Neural progenitor cell (in vitro differentiated cells): ENCODE data around the gene MDH2. TPM values are rescaled to one million over a fixed set of nuclear protein-coding genes. Genes with fewer than 3 reads are reported as not detected.
"Not testable (repeated sequence)": the region's sequence is repeated elsewhere in the genome, so short reads cannot be mapped to it uniquely, and the experiment has no call there.

Source experiments
- DNase-seq: peaks from one replicate; pipeline ENCODE4 v3.0.0-alpha.2; 2016; ENCODE audit warnings: low spot score
- H2AFZ ChIP-seq: fragments of 200-600 bp; sonication (generic); replicated peaks from 2 replicates; pipeline ENCODE4 v1.6.1; 2016; ENCODE audit warnings: antibody characterized with exemption
- H3F3A ChIP-seq: fragments of 200-600 bp; sonication (generic); 2 replicates; pipeline ENCODE4 v1.6.1; 2016; ENCODE audit warnings: antibody characterized with exemption, low read depth
- H3K27ac ChIP-seq: fragments of 200-600 bp; sonication (generic); 2 replicates; pipeline ENCODE4 v1.5.1; 2016; ENCODE audit warnings: mild to moderate bottlenecking
- H3K27me3 ChIP-seq: fragments of 200-600 bp; sonication (generic); 2 replicates; pipeline ENCODE4 v1.6.1; 2016; ENCODE audit warnings: mild to moderate bottlenecking, moderate library complexity
- H3K36me3 ChIP-seq: fragments of 200-600 bp; sonication (generic); 2 replicates; pipeline ENCODE4 v1.5.1; 2016
- H3K4me1 ChIP-seq: fragments of 200-600 bp; sonication (generic); 2 replicates; pipeline ENCODE4 v1.6.1; 2016; ENCODE audit warnings: mixed run types
- H3K4me2 ChIP-seq: fragments of 200-600 bp; sonication (generic); 2 replicates; pipeline ENCODE4 v1.6.1; 2016
- H3K4me3 ChIP-seq: fragments of 200-600 bp; sonication (generic); 2 replicates; pipeline ENCODE4 v1.5.1; 2016
- H3K79me2 ChIP-seq: fragments of 200-600 bp; sonication (generic); 2 replicates; pipeline ENCODE4 v1.6.1; 2016; ENCODE audit warnings: low read depth
- H3K9ac ChIP-seq: fragments of 200-600 bp; sonication (generic); 2 replicates; pipeline ENCODE4 v1.6.1; 2016
- H3K9me3 ChIP-seq: fragments of 200-600 bp; sonication (generic); 2 replicates; pipeline ENCODE4 v1.5.1; 2016; ENCODE audit warnings: low read depth
- H4K20me1 ChIP-seq: fragments of 200-600 bp; sonication (generic); 2 replicates; pipeline ENCODE4 v1.6.1; 2016; ENCODE audit warnings: low read depth
- H3K27ac Mint-ChIP-seq: 3 replicates; pipeline ENCODE4 v1.8.0; 2021; ENCODE audit warnings: mixed read lengths
- H3K27me3 Mint-ChIP-seq: 2 replicates; pipeline ENCODE4 v1.8.0; 2022; ENCODE audit warnings: low read depth, mild to moderate bottlenecking, inconsistent platforms, moderate library complexity, mixed read lengths; ENCODE audit not compliant: insufficient read depth
- H3K36me3 Mint-ChIP-seq: 3 replicates; pipeline ENCODE4 v1.8.0; 2021; ENCODE audit warnings: mixed read lengths
- H3K4me1 Mint-ChIP-seq: 3 replicates; pipeline ENCODE4 v1.8.0; 2021; ENCODE audit warnings: mixed read lengths
- H3K4me3 Mint-ChIP-seq: 3 replicates; pipeline ENCODE4 v1.8.0; 2021; ENCODE audit warnings: mild to moderate bottlenecking, moderate library complexity, mixed read lengths
- H3K9me3 Mint-ChIP-seq: 3 replicates; pipeline ENCODE4 v1.8.0; 2020; ENCODE audit warnings: mixed read lengths
- CTCF ChIP-seq: fragments of 200-600 bp; sonication (generic); IDR thresholded peaks from 2 replicates; pipeline ENCODE4 v1.5.1; 2017; ENCODE audit warnings: antibody characterized with exemption, mild to moderate bottlenecking
- EZH2 ChIP-seq: fragments of 200-600 bp; sonication (generic); IDR thresholded peaks from 2 replicates; pipeline ENCODE4 v1.6.1; 2017; ENCODE audit warnings: antibody characterized with exemption, mild to moderate bottlenecking, moderate library complexity
- EZH2phosphoT487 ChIP-seq: fragments of 200-600 bp; sonication (generic); IDR thresholded peaks from 2 replicates; pipeline ENCODE4 v1.6.1; 2017; ENCODE audit warnings: antibody characterized with exemption
- total RNA-seq: library from RNA; depleted of rRNA; stranded (reverse); fragments of >200 nt; gene quantifications from 2 replicates; pipeline ENCODE4 v1.2.3, GENCODE V29; 2015; ENCODE audit warnings: low replicate concordance

Gene MDH2
- total RNA-seq, 1 donor from 2014 or later, result 51.5 TPM

- Mint-ChIP-seq H3K4me1 (no peaks in the 10 kb centered on the region), H3K27ac (no peak overlapping the region), H3K4me3 (no peak overlapping the region), H3K36me3 (no peaks in the 10 kb centered on the region), H3K9me3 (no peaks in the 10 kb centered on the region), H3K27me3 (peaks cover 2% of the 10 kb centered on the region)
- no peaks in the 10 kb centered on the region for H3K36me3 ChIP-seq
- no peak overlapping the region for H3K9ac ChIP-seq
- H3K9me3 ChIP-seq, result no peaks in the 10 kb centered on the region
- H3K4me3 ChIP-seq, result no peak overlapping the region
- no peaks in the 10 kb centered on the region for H3K4me1 ChIP-seq
- no peaks in the 10 kb centered on the region for H3K79me2 ChIP-seq
- TF ChIP-seq EZH2phosphoT487 (no peak), EZH2 (no peak), CTCF (no peak)
- H4K20me1 ChIP-seq, result no peaks in the 10 kb centered on the region
- no peak overlapping the region for H3K27ac ChIP-seq
- H3K27me3 ChIP-seq, result no peaks in the 10 kb centered on the region
- no peak for DNase-seq
- H2AFZ ChIP-seq, result no peak overlapping the region
- H3F3A ChIP-seq, result no peaks in the 10 kb centered on the region
- no peak overlapping the region for H3K4me2 ChIP-seq
These were observed 38.2 kb downstream of the MDH2 start for GRCh38 chr7:76086070-76086469.

GRCh38 chr7:76087362-76087791 is 39.5 kb downstream of the MDH2 start:
- not testable (repeated sequence) for H3K27ac ChIP-seq, H3K9ac ChIP-seq, H3K27ac Mint-ChIP-seq, H3K36me3 Mint-ChIP-seq, H3K27me3 Mint-ChIP-seq, H2AFZ ChIP-seq, H4K20me1 ChIP-seq, H3K4me1 Mint-ChIP-seq, H3K36me3 ChIP-seq, H3K4me3 Mint-ChIP-seq, H3K4me3 ChIP-seq, H3K4me2 ChIP-seq, DNase-seq, H3K9me3 ChIP-seq, H3K4me1 ChIP-seq, H3K27me3 ChIP-seq, H3K9me3 Mint-ChIP-seq, H3K79me2 ChIP-seq, H3F3A ChIP-seq

GRCh38 chr7:76089865-76090475 is 42.1 kb downstream of the MDH2 start:
- H3K27ac ChIP-seq, result no peak overlapping the region
- no peaks in the 10 kb centered on the region for H4K20me1 ChIP-seq
- no peak overlapping the region for H3K4me3 ChIP-seq
- H3K9ac ChIP-seq, result no peak overlapping the region
- no peaks in the 10 kb centered on the region for H3K9me3 ChIP-seq
- H3K27me3 ChIP-seq, result no peaks in the 10 kb centered on the region
- Mint-ChIP-seq H3K27me3 (peaks cover 7% of the 10 kb centered on the region), H3K4me1 (no peaks in the 10 kb centered on the region), H3K4me3 (no peak overlapping the region), H3K9me3 (no peaks in the 10 kb centered on the region), H3K36me3 (no peaks in the 10 kb centered on the region), H3K27ac (no peak overlapping the region)
- no peak for TF ChIP-seq EZH2phosphoT487
- TF ChIP-seq CTCF, result no peak
- TF ChIP-seq EZH2, result no peak
- no peaks in the 10 kb centered on the region for H3K36me3 ChIP-seq
- no peak overlapping the region for H3K4me2 ChIP-seq
- no peaks in the 10 kb centered on the region for H3K4me1 ChIP-seq
- H3F3A ChIP-seq, result no peaks in the 10 kb centered on the region
- no peak overlapping the region for H2AFZ ChIP-seq
- no peak for DNase-seq
- no peaks in the 10 kb centered on the region for H3K79me2 ChIP-seq

GRCh38 chr7:76091506-76091905 is 43.6 kb downstream of the MDH2 start:
- Histone ChIP-seq H3K36me3 (no peaks in the 10 kb centered on the region), H2AFZ (no peak overlapping the region), H3K9ac (no peak overlapping the region), H3F3A (no peaks in the 10 kb centered on the region), H3K4me2 (no peak overlapping the region), H3K4me3 (no peak overlapping the region), H3K4me1 (no peaks in the 10 kb centered on the region), H3K9me3 (no peaks in the 10 kb centered on the region), H3K79me2 (no peaks in the 10 kb centered on the region), H4K20me1 (no peaks in the 10 kb centered on the region), H3K27ac (no peak overlapping the region), H3K27me3 (no peaks in the 10 kb centered on the region)
- TF ChIP-seq CTCF (no peak), EZH2 (no peak), EZH2phosphoT487 (no peak)
- peaks cover 7% of the 10 kb centered on the region for H3K27me3 Mint-ChIP-seq
- H3K4me1 Mint-ChIP-seq, result no peaks in the 10 kb centered on the region
- no peaks in the 10 kb centered on the region for H3K36me3 Mint-ChIP-seq
- no peak overlapping the region for H3K4me3 Mint-ChIP-seq
- DNase-seq, result no peak
- H3K9me3 Mint-ChIP-seq, result no peaks in the 10 kb centered on the region
- H3K27ac Mint-ChIP-seq, result no peak overlapping the region

- not testable (repeated sequence) for H3K9me3 ChIP-seq, H3K27ac Mint-ChIP-seq, H3F3A ChIP-seq, DNase-seq, H3K4me3 Mint-ChIP-seq, H4K20me1 ChIP-seq, H3K36me3 Mint-ChIP-seq, H2AFZ ChIP-seq, H3K27me3 Mint-ChIP-seq, H3K27me3 ChIP-seq, H3K9ac ChIP-seq, H3K9me3 Mint-ChIP-seq, H3K4me1 ChIP-seq, H3K4me2 ChIP-seq, H3K79me2 ChIP-seq, H3K27ac ChIP-seq, H3K36me3 ChIP-seq, H3K4me1 Mint-ChIP-seq, H3K4me3 ChIP-seq
These were observed 45.6 kb downstream of the MDH2 start for GRCh38 chr7:76093531-76093930.

GRCh38 chr7:76094326-76094725 is 46.4 kb downstream of the MDH2 start:
- not testable (repeated sequence) for H3K27ac Mint-ChIP-seq, H3K27me3 Mint-ChIP-seq, H3K9me3 ChIP-seq, H4K20me1 ChIP-seq, H3K4me1 Mint-ChIP-seq, H3K4me3 ChIP-seq, H3F3A ChIP-seq, H3K36me3 Mint-ChIP-seq, H3K27ac ChIP-seq, H3K27me3 ChIP-seq, H3K4me1 ChIP-seq, H2AFZ ChIP-seq, H3K4me3 Mint-ChIP-seq, DNase-seq, H3K4me2 ChIP-seq, H3K36me3 ChIP-seq, H3K9ac ChIP-seq, H3K9me3 Mint-ChIP-seq, H3K79me2 ChIP-seq
